Natural killer cell treated with Interleukin-12 subunit alpha and Interleukin-12 subunit beta and Interleukin-15 and Interleukin-18, amount 100 ng/mL, for 72 hours (primary cell): ENCODE results near the gene KDM6B. TPM values are rescaled to one million over a fixed set of nuclear protein-coding genes. Genes with fewer than 3 reads are reported as not detected.
"Not testable (repeated sequence)": the region's sequence is repeated elsewhere in the genome, so short reads cannot be mapped to it uniquely, and the experiment has no call there.

Source experiments
- ATAC-seq, 2 donors: fragments of 150-1000 bp; cut with Tn5 transposase in 1 of 2; sonication (Bioruptor Pico), chemical (Tn5 transposase) in 1 of 2; 2 replicates each; pipeline ENCODE4 v1.10.0; 2021
- DNase-seq: peaks from one replicate; pipeline ENCODE4 v3.0.0; 2022; ENCODE audit warnings: low spot score
- H3K27ac Mint-ChIP-seq, 2 donors: 1 replicate in 1 of 2; 2 replicates in 1 of 2; pipeline ENCODE4 v1.8.0; 2022; ENCODE audit warnings: mixed read lengths in 2 of 2, mild to moderate bottlenecking in 1 of 2, moderate library complexity in 1 of 2
- H3K27me3 Mint-ChIP-seq, 2 donors: 1 replicate in 1 of 2; 2 replicates in 1 of 2; pipeline ENCODE4 v1.8.0; 2022; ENCODE audit warnings: mixed read lengths in 2 of 2
- H3K36me3 Mint-ChIP-seq: one replicate; pipeline ENCODE4 v1.8.0; 2022; ENCODE audit warnings: mixed read lengths
- H3K4me1 Mint-ChIP-seq, 2 donors: 1 replicate in 1 of 2; 2 replicates in 1 of 2; pipeline ENCODE4 v1.8.0; 2022; ENCODE audit warnings: low read depth in 2 of 2, mixed read lengths in 2 of 2, mild to moderate bottlenecking in 1 of 2
- H3K4me3 Mint-ChIP-seq: one replicate; pipeline ENCODE4 v1.8.0; 2022; ENCODE audit warnings: mixed read lengths
- H3K9me3 Mint-ChIP-seq: 2 replicates; pipeline ENCODE4 v1.8.0; 2022; ENCODE audit warnings: mixed read lengths
- total RNA-seq, 2 donors: library from RNA; stranded (reverse); gene quantifications; one replicate each; pipeline ENCODE4 v1.2.3, GENCODE V29; 2022

KDM6B gene
- total RNA-seq, 2 donors from 2014 or later: 52.0 to 67.6 TPM

GRCh38 chr17:7809791-7810343 is 24.1 kb upstream of the KDM6B start:
- not testable (repeated sequence) for H3K27ac Mint-ChIP-seq, H3K9me3 Mint-ChIP-seq, H3K4me3 Mint-ChIP-seq, H3K4me1 Mint-ChIP-seq, DNase-seq, ATAC-seq, H3K36me3 Mint-ChIP-seq
- peaks cover 8 to 13% of the 10 kb centered on the region in 2 donors for H3K27me3 Mint-ChIP-seq

GRCh38 chr17:7811251-7811650 is 22.8 kb upstream of the KDM6B start:
- no peaks in the 10 kb centered on the region for H3K4me1 Mint-ChIP-seq
- DNase-seq (no peak), ATAC-seq (no peak)
- no peaks in the 10 kb centered on the region for H3K9me3 Mint-ChIP-seq
- H3K4me3 Mint-ChIP-seq: no peak overlapping the region
- H3K27me3 Mint-ChIP-seq: peaks cover 8 to 9% of the 10 kb centered on the region in 2 donors
- H3K36me3 Mint-ChIP-seq: no peaks in the 10 kb centered on the region
- no peak overlapping the region for H3K27ac Mint-ChIP-seq

GRCh38 chr17:7814969-7815368 is 19.0 kb upstream of the KDM6B start:
- no peaks in the 10 kb centered on the region for H3K36me3 Mint-ChIP-seq
- ATAC-seq (no peak), DNase-seq (no peak)
- H3K9me3 Mint-ChIP-seq: no peaks in the 10 kb centered on the region
- no peak overlapping the region for H3K4me3 Mint-ChIP-seq
- no peak overlapping the region for H3K27ac Mint-ChIP-seq
- H3K4me1 Mint-ChIP-seq: no peaks in the 10 kb centered on the region
- no peaks in the 10 kb centered on the region for H3K27me3 Mint-ChIP-seq

- peak overlapping the region in 1 of 2 donors; percentile 3 for H3K27ac Mint-ChIP-seq
- DNase-seq: no peak
- H3K4me1 Mint-ChIP-seq: no peaks in the 10 kb centered on the region
- H3K36me3 Mint-ChIP-seq: no peaks in the 10 kb centered on the region
- peak in 1 of 2 donors; percentile 14 for ATAC-seq
- no peak overlapping the region for H3K4me3 Mint-ChIP-seq
- no peaks in the 10 kb centered on the region for H3K27me3 Mint-ChIP-seq
- no peaks in the 10 kb centered on the region for H3K9me3 Mint-ChIP-seq
These were observed 16.9 kb upstream of the KDM6B start for GRCh38 chr17:7816926-7817642.

- no peaks in the 10 kb centered on the region for H3K9me3 Mint-ChIP-seq
- DNase-seq (no peak), ATAC-seq (no peak)
- no peaks in the 10 kb centered on the region for H3K4me1 Mint-ChIP-seq
- H3K4me3 Mint-ChIP-seq: no peak overlapping the region
- H3K27me3 Mint-ChIP-seq: no peaks in the 10 kb centered on the region
- H3K36me3 Mint-ChIP-seq: no peaks in the 10 kb centered on the region
- no peak overlapping the region for H3K27ac Mint-ChIP-seq
These were observed 16.4 kb upstream of the KDM6B start for GRCh38 chr17:7817643-7817964.

- no peak overlapping the region for H3K27ac Mint-ChIP-seq
- no peak for DNase-seq
These were observed 16.0 kb upstream of the KDM6B start for GRCh38 chr17:7818026-7818425.

GRCh38 chr17:7818746-7819645 is 15.0 kb upstream of the KDM6B start:
- DNase-seq (no peak), ATAC-seq (peak in 1 of 2 donors; percentile 22)
- H3K4me3 Mint-ChIP-seq: no peak overlapping the region
- H3K9me3 Mint-ChIP-seq: no peaks in the 10 kb centered on the region
- H3K27ac Mint-ChIP-seq: no peak overlapping the region
- H3K27me3 Mint-ChIP-seq: peaks cover 0 to 1% of the 10 kb centered on the region in 2 donors
- no peaks in the 10 kb centered on the region for H3K36me3 Mint-ChIP-seq
- peaks cover 0 to 2% of the 10 kb centered on the region in 2 donors for H3K4me1 Mint-ChIP-seq

More at GRCh38 chr17:7818026-7818425, 16.0 kb upstream of the KDM6B start:
- no peaks in the 10 kb centered on the region for H3K4me1 Mint-ChIP-seq
- H3K36me3 Mint-ChIP-seq: no peaks in the 10 kb centered on the region
- ATAC-seq: no peak
- no peak overlapping the region for H3K4me3 Mint-ChIP-seq
- H3K9me3 Mint-ChIP-seq: no peaks in the 10 kb centered on the region
- no peaks in the 10 kb centered on the region for H3K27me3 Mint-ChIP-seq

- H3K9me3 Mint-ChIP-seq: no peaks in the 10 kb centered on the region
- ATAC-seq (no peak), DNase-seq (no peak)
- no peak overlapping the region for H3K27ac Mint-ChIP-seq
- H3K4me1 Mint-ChIP-seq: peaks cover 0 to 5% of the 10 kb centered on the region in 2 donors
- no peak overlapping the region for H3K4me3 Mint-ChIP-seq
- no peaks in the 10 kb centered on the region for H3K36me3 Mint-ChIP-seq
- H3K27me3 Mint-ChIP-seq: peaks cover 6 to 9% of the 10 kb centered on the region in 2 donors
These were observed 13.8 kb upstream of the KDM6B start for GRCh38 chr17:7820231-7820630.

- no peak overlapping the region for H3K4me3 Mint-ChIP-seq
- ATAC-seq: no peak
- H3K36me3 Mint-ChIP-seq: no peaks in the 10 kb centered on the region
- no peak for DNase-seq
- H3K27ac Mint-ChIP-seq: peak overlapping the region in 1 of 2 donors; percentile 44
- H3K9me3 Mint-ChIP-seq: no peaks in the 10 kb centered on the region
- H3K27me3 Mint-ChIP-seq: peaks cover 13% of the 10 kb centered on the region in 2 donors
- H3K4me1 Mint-ChIP-seq: peaks cover 0 to 6% of the 10 kb centered on the region in 2 donors
These were observed 11.9 kb upstream of the KDM6B start for GRCh38 chr17:7822126-7822525.

GRCh38 chr17:7823581-7824001 is 10.4 kb upstream of the KDM6B start:
- no peak overlapping the region for H3K4me3 Mint-ChIP-seq
- no peaks in the 10 kb centered on the region for H3K9me3 Mint-ChIP-seq
- H3K27me3 Mint-ChIP-seq: peaks cover 13 to 17% of the 10 kb centered on the region in 2 donors
- H3K27ac Mint-ChIP-seq: peak overlapping the region in 1 of 2 donors; percentile 34
- no peak for ATAC-seq
- H3K36me3 Mint-ChIP-seq: no peaks in the 10 kb centered on the region
- DNase-seq: no peak
- peaks cover 0 to 6% of the 10 kb centered on the region in 2 donors for H3K4me1 Mint-ChIP-seq

GRCh38 chr17:7824021-7824924 is 9.7 kb upstream of the KDM6B start:
- no peaks in the 10 kb centered on the region for H3K9me3 Mint-ChIP-seq
- ATAC-seq (no peak), DNase-seq (no peak)
- H3K4me3 Mint-ChIP-seq: no peak overlapping the region
- peaks cover 0 to 6% of the 10 kb centered on the region in 2 donors for H3K4me1 Mint-ChIP-seq
- no peaks in the 10 kb centered on the region for H3K36me3 Mint-ChIP-seq
- H3K27me3 Mint-ChIP-seq: peaks cover 15 to 17% of the 10 kb centered on the region in 2 donors
- peak overlapping the region in 1 of 2 donors; percentile 34 for H3K27ac Mint-ChIP-seq

- Mint-ChIP-seq H3K27me3 (peaks cover 17 to 18% of the 10 kb centered on the region in 2 donors), H3K36me3 (no peaks in the 10 kb centered on the region), H3K27ac (no peak overlapping the region), H3K4me3 (no peak overlapping the region), H3K4me1 (peaks cover 0 to 6% of the 10 kb centered on the region in 2 donors), H3K9me3 (no peaks in the 10 kb centered on the region)
- DNase-seq: no peak
- ATAC-seq: no peak
These were observed 8.6 kb upstream of the KDM6B start for GRCh38 chr17:7825206-7825990.
